Transverse colon (tissue), 4 donors: Measurements from ENCODE around the gene GNLY. TPM values are rescaled to one million over a fixed set of nuclear protein-coding genes. Genes with fewer than 3 reads are reported as not detected.

ENCODE experiments used
- DNase-seq: peaks from one replicate; pipeline ENCODE4 v3.0.0-alpha.2; 2019
- H3K27ac ChIP-seq, 4 donors: fragments of 200-600 bp; sonication (generic); 2 replicates each; pipeline ENCODE4 v1.5.1; 2016 to 2018; ENCODE audit warnings: inconsistent platforms in 4 of 4
- H3K27me3 ChIP-seq: fragments of 200-600 bp; sonication (generic); 2 replicates; pipeline ENCODE4 v1.5.1; 2017; ENCODE audit warnings: inconsistent platforms
- H3K36me3 ChIP-seq, 4 donors: fragments of 200-600 bp; sonication (generic); 2 replicates each; pipeline ENCODE4 v1.5.1; 2017 to 2019; ENCODE audit warnings: inconsistent platforms in 4 of 4
- H3K4me1 ChIP-seq, 4 donors: fragments of 200-600 bp; sonication (generic); 2 replicates each; pipeline ENCODE4 v1.5.1; 2017 to 2020; ENCODE audit warnings: inconsistent platforms in 4 of 4
- H3K4me3 ChIP-seq, 4 donors: fragments of 200-600 bp; sonication (generic); 1 replicate in 1 of 4; 2 replicates in 3 of 4; pipeline versions ENCODE4 v1.5.1 to v1.6.1; 2017 to 2019; ENCODE audit warnings: inconsistent platforms in 4 of 4
- H3K9me3 ChIP-seq, 2 donors: fragments of 200-600 bp; sonication (generic); 2 replicates each; pipeline ENCODE4 v1.5.1; 2017 to 2019; ENCODE audit warnings: inconsistent platforms in 2 of 2
- EP300 ChIP-seq: sonication (generic); formaldehyde crosslinking; IDR thresholded peaks from one replicate; pipeline ENCODE4 v1.6.1; 2017; ENCODE audit warnings: antibody characterized with exemption, low read depth
- POLR2A ChIP-seq: fragments of 450-650 bp; IDR thresholded peaks from one replicate; pipeline ENCODE4 v1.6.1; 2016; ENCODE audit warnings: antibody characterized with exemption, mild to moderate bottlenecking, moderate library complexity
- POLR2AphosphoS5 ChIP-seq, 3 donors: sonication (generic); formaldehyde crosslinking; IDR thresholded peaks; one replicate each; pipeline ENCODE4 v1.6.1; 2016; ENCODE audit warnings: antibody characterized with exemption in 3 of 3
- WGBS, 2 donors: methylation state at CpG; one replicate each; pipeline ENCODE4 v1.1.5; 2018; ENCODE audit warnings: low coverage in 1 of 2; 5-methylcytosine and 5-hydroxymethylcytosine counted together
- in situ Hi-C, 4 donors: fragments of 200-750 bp; cut with MboI; loops; one replicate each; pipeline versions ENCODE4 v1.15.0 to v1.15.1; 2017; ENCODE audit warnings: low sequenced_read_pairs in 3 of 4, low pct_ligation_motif_present in 1 of 4, low pct_unique_long_range_greater_than_20kb in 1 of 4
- intact Hi-C: fragments of 100-400 bp; cut with DNase I; formaldehyde crosslinking; loops from one replicate; pipeline ENCODE4 v1.15.1; 2023; ENCODE audit warnings: low total_unique reads
- total RNA-seq, 4 donors: library from RNA; depleted of rRNA; stranded (reverse); fragments of >200 nt; gene quantifications; one replicate each; pipeline ENCODE4 v1.1.0, GENCODE V29; 2016
- TF ChIP-seq, protein P1 (sequence below), 5 experiments: fragments of 200-600 bp in 3 of 5; fragments of 450-650 bp in 2 of 5; sonication (generic) in 3 of 5; IDR thresholded peaks; 1 replicate in 2 of 5; 2 replicates in 3 of 5; pipeline ENCODE4 v1.5.1; 2016 to 2017; ENCODE audit warnings: antibody characterized with exemption in 5 of 5, inconsistent platforms in 3 of 5, mild to moderate bottlenecking in 2 of 5, moderate library complexity in 1 of 5

GNLY gene
- total RNA-seq, 4 donors from 2014 or later, result 5.2 to 11.7 TPM; not detected in 2

DNA sequence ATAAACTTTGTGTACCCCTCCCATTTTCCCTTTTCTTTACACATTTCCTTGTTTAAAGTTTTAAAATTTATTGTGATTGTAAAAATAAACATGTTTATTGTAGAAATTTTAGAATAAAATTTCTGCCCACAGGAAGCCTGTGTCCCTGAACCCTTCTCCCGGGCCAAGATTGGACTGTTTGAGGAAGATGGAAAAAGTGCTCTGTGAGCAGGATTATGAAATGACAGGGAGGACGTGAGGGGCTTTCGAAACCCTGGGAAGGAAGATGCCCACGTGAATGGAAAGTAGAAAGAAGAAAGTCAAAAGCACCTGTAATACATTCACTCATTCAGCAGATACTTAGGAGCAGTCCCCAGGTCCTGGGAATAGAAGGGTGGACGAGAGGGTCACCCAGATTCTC is 34.2 kb downstream of the GNLY start:
- H3K36me3 ChIP-seq, result no peaks in the 10 kb centered on the region
- H3K4me1 ChIP-seq, result peaks cover 0 to 11% (median 4%) of the 10 kb centered on the region in 4 donors
- no peak overlapping the region for H3K27ac ChIP-seq
- in situ Hi-C loops (no loop called here), intact Hi-C loops (loop anchor here (2.0 kb wide), 2 partner anchors 46 to 86 kb away; no protein-coding TSS in a partner anchor)
- H3K4me3 ChIP-seq, result no peak overlapping the region
- no peaks in the 10 kb centered on the region for H3K9me3 ChIP-seq
- no peak for DNase-seq
- TF ChIP-seq POLR2A (no peak), EP300 (no peak), POLR2AphosphoS5 (IDR thresholded peaks at IDR 0.05) (no peak)
- TF ChIP-seq, protein P1, sequence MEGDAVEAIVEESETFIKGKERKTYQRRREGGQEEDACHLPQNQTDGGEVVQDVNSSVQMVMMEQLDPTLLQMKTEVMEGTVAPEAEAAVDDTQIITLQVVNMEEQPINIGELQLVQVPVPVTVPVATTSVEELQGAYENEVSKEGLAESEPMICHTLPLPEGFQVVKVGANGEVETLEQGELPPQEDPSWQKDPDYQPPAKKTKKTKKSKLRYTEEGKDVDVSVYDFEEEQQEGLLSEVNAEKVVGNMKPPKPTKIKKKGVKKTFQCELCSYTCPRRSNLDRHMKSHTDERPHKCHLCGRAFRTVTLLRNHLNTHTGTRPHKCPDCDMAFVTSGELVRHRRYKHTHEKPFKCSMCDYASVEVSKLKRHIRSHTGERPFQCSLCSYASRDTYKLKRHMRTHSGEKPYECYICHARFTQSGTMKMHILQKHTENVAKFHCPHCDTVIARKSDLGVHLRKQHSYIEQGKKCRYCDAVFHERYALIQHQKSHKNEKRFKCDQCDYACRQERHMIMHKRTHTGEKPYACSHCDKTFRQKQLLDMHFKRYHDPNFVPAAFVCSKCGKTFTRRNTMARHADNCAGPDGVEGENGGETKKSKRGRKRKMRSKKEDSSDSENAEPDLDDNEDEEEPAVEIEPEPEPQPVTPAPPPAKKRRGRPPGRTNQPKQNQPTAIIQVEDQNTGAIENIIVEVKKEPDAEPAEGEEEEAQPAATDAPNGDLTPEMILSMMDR (IDR thresholded peaks at IDR 0.05), result no peak
- peaks cover 4% of the 10 kb centered on the region for H3K27me3 ChIP-seq
- WGBS, 2 donors, result 53 to 61% methylated on average over 4 to 5 of the region's 5 CpGs

DNA sequence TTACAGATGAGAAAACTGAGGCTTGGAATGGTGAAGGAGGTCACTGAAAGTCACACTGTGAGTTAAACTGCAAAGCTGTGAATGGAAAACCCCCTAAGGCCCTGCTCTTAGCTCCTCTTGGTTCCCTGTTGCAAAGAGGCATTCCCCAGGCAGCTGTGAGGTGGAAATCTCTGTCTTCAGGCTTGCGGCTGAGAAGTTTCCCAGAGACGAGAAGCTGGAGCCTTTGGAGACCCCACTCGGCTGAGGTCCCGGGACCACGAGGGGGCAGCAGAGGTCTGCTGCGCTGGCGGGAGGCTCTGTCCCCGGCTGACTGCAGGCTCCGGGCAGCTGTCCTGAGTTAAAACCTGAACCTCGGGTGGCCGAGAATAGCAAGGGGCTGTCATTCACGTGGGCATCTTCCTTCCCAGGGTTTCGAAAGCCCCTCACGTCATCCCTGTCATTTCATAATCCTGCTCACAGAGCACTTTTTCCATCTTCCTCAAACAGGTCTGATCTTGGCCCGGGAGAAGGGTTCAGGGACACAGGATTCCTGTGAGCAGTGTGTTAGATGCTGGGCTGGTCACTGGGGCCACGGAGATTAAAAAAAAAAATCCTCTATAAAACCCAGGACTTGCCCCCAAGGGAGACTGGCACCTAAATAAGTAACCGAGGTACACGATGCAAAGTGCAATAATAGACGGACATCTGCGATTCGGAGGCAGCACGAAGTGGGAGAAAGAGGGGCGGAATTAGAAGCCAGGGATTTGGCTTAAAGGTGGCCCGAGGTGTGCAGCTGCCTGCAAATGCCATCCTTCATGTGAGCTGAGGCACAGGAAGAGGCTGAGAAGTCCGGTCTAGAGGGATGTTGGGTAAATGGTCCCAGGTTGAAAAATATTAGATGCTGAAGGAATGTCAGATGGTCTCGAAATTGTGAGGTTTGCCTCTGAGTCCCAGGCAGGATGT is 35.0 kb downstream of the GNLY start:
- Histone ChIP-seq H3K27me3 (peaks cover 4% of the 10 kb centered on the region), H3K4me1 (peaks cover 0 to 11% (median 4%) of the 10 kb centered on the region in 4 donors), H3K36me3 (no peaks in the 10 kb centered on the region), H3K27ac (no peak overlapping the region), H3K9me3 (no peaks in the 10 kb centered on the region), H3K4me3 (no peak overlapping the region)
- WGBS, 2 donors, result 36 to 48% methylated on average over 5 to 25 of the region's 26 CpGs
- TF ChIP-seq, protein P1 (IDR thresholded peaks at IDR 0.05), result peak; percentile 88 to 94 (median 90)
- TF ChIP-seq POLR2A, result no peak
- peak in 1 of 3 donors; percentile 5 for TF ChIP-seq POLR2AphosphoS5 (IDR thresholded peaks at IDR 0.05)
- no peak for TF ChIP-seq EP300
- peak; percentile 89 for DNase-seq
- intact Hi-C loops (loop anchor here (2.0 kb wide), 2 partner anchors 46 to 86 kb away; no protein-coding TSS in a partner anchor), in situ Hi-C loops (no loop called here)

DNA sequence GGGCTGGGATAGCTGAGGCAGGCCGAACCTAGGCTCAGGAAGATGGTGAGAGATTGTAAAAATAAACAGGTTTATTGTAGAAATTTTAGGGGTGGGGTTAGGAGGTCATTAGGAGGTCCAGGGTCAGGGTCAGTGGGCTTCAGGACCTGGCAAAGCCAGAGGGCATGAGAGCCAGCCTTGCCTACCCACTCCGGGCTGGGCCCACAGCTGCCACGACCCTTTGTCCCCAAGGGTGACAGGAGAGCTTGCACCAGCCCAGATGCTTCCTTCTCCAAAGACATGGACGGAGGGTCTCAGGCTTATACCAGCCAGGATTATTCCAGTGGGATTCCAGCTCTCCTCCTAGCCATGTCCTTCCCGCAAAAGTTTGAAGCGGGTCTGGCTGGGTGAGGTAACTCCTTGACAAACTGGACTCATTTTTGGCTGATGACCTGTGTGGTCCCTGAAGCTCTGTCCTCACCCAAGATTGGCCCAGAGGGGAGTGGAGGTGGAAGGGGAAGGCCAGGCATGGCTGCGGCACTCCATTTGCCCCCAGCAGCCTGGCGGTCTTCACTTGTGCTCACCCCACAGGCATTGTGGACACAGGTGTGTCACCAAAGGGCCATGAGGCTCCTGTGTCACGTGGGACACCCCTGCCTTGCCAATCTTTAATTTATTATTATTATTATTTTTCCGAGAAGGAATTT is 35.8 kb downstream of the GNLY start:
- Histone ChIP-seq H3K27ac (no peak overlapping the region), H3K4me3 (no peak overlapping the region), H3K27me3 (peaks cover 4% of the 10 kb centered on the region), H3K4me1 (peaks cover 0 to 11% (median 4%) of the 10 kb centered on the region in 4 donors), H3K9me3 (no peaks in the 10 kb centered on the region), H3K36me3 (no peaks in the 10 kb centered on the region)
- no peak for DNase-seq
- in situ Hi-C loops, result loop anchor here in 1 of 4 donors (5.0 kb wide), 1 partner anchor 82 kb away; no protein-coding TSS in a partner anchor
- 84 to 88% methylated on average over 7 to 10 of the region's 10 CpGs for WGBS, 2 donors
- intact Hi-C loops, result loop anchor here (2.0 kb wide), 2 partner anchors 45 to 85 kb away; no protein-coding TSS in a partner anchor
- TF ChIP-seq EP300 (no peak), POLR2AphosphoS5 (IDR thresholded peaks at IDR 0.05) (no peak), POLR2A (no peak)
- TF ChIP-seq, protein P1 (IDR thresholded peaks at IDR 0.05), result no peak

DNA sequence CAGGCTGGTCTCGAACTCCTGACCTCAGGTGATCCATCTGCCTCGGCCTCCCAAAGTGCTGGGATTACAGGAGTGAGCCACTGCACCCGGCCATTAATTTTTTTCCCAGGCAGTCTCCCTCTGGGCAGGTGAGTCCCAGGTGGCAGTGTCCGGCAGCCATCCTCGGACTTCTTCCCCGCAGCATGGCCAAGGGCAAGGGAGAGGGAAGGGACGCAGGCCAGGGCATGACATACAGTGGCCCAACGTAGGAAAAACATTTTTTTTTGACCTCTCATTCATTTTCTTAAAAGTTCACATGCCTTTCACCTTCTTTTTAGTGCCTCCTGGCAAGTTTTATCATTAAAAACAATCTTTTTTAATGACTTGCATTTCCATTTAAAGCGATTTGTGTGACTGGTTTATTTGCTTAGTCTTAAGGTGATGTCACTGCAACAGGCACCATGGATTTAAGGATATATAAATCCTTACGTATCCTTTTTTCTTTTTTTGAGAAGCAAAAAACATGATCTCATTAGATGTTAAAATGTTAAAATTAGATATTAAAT is 36.6 kb downstream of the GNLY start:
- no peak overlapping the region for H3K4me3 ChIP-seq
- intact Hi-C loops (no loop called here), in situ Hi-C loops (loop anchor here in 1 of 4 donors (5.0 kb wide), 1 partner anchor 82 kb away; no protein-coding TSS in a partner anchor)
- DNase-seq, result no peak
- 86 to 91% methylated on average over 6 to 10 of the region's 10 CpGs for WGBS, 2 donors
- H3K4me1 ChIP-seq, result peaks cover 0 to 11% (median 4%) of the 10 kb centered on the region in 4 donors
- no peaks in the 10 kb centered on the region for H3K9me3 ChIP-seq
- TF ChIP-seq, protein P1 (IDR thresholded peaks at IDR 0.05), result no peak
- TF ChIP-seq EP300 (no peak), POLR2AphosphoS5 (IDR thresholded peaks at IDR 0.05) (no peak), POLR2A (no peak)
- H3K27me3 ChIP-seq, result peaks cover 4% of the 10 kb centered on the region
- no peak overlapping the region for H3K27ac ChIP-seq
- H3K36me3 ChIP-seq, result no peaks in the 10 kb centered on the region
